GM21367 (cell line): ENCODE measurements around the gene HHAT.

Experiments used
- ATAC-seq: cut with Tn5 transposase; IDR thresholded peaks from one replicate; pipeline ENCODE4 v1.9.1; 2021; ENCODE audit not compliant: unreplicated experiment

Gene HHAT

GRCh38 chr1:210313046-210313595 is 15.6 kb upstream of the HHAT start:
- ATAC-seq, result no peak

GRCh38 chr1:210313921-210314320 is 14.8 kb upstream of the HHAT start:
- ATAC-seq, result no peak

- ATAC-seq, result no peak
These were observed 13.2 kb upstream of the HHAT start for GRCh38 chr1:210315529-210315928.

- ATAC-seq, result no peak
These were observed 7.6 kb upstream of the HHAT start for GRCh38 chr1:210321131-210321530.

GRCh38 chr1:210321552-210321951 is 7.2 kb upstream of the HHAT start:
- ATAC-seq, result no peak

- ATAC-seq, result no peak
These were observed 4.7 kb upstream of the HHAT start for GRCh38 chr1:210323957-210324356.

- no peak for ATAC-seq
These were observed 3.6 kb upstream of the HHAT start for GRCh38 chr1:210325026-210325670.

GRCh38 chr1:210328032-210328745 is 513 bp upstream of the HHAT start:
- ATAC-seq, result no peak

- ATAC-seq, result no peak
These were observed 1.7 kb downstream of the HHAT start for GRCh38 chr1:210330279-210330866.

- no peak for ATAC-seq
These were observed 3.5 kb downstream of the HHAT start for GRCh38 chr1:210332233-210332632.

- ATAC-seq, result peak; percentile 79
These were observed 4.2 kb downstream of the HHAT start for GRCh38 chr1:210332719-210333398.

- no peak for ATAC-seq
These were observed 6.3 kb downstream of the HHAT start for GRCh38 chr1:210335001-210335400.

GRCh38 chr1:210336362-210336761 is 7.7 kb downstream of the HHAT start:
- ATAC-seq, result no peak

- ATAC-seq, result no peak
These were observed 10.8 kb downstream of the HHAT start for GRCh38 chr1:210339500-210339899.

- ATAC-seq, result peak; percentile 30
These were observed 11.6 kb downstream of the HHAT start for GRCh38 chr1:210340311-210340710.

- no peak for ATAC-seq
These were observed 12.1 kb downstream of the HHAT start for GRCh38 chr1:210340841-210341240.

- peak; percentile 57 for ATAC-seq
These were observed 14.5 kb downstream of the HHAT start for GRCh38 chr1:210342986-210343780.

GRCh38 chr1:210344706-210345105 is 16.0 kb downstream of the HHAT start:
- no peak for ATAC-seq

GRCh38 chr1:210347112-210347511 is 18.4 kb downstream of the HHAT start:
- ATAC-seq, result no peak

- no peak for ATAC-seq
These were observed 22.8 kb downstream of the HHAT start for GRCh38 chr1:210351496-210351895.

- ATAC-seq, result no peak
These were observed 23.9 kb downstream of the HHAT start for GRCh38 chr1:210352575-210352974.
